ENCODE measurements around the gene MAP4K1.

DNA sequence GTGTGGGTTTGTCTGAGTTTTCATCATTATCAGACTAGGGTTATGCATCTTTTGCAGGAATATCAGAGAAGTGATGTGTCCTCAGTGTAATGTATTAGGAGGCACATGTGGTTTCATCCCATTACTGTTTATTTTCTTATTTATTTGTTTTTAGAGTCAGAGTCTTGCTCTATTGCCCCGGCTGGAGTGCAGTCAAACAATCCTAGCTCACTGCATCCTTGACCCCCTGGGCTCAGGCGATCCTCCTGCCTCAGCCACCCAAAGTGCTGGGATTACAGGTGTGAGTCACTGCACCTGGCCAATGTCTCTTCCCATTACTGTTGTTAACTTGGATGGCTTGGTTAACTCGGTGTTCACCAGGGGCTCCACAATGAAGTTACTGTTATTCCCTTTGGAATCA is 67.4 kb downstream of the MAP4K1 start:
- TF ChIP-seq, protein P1, sequence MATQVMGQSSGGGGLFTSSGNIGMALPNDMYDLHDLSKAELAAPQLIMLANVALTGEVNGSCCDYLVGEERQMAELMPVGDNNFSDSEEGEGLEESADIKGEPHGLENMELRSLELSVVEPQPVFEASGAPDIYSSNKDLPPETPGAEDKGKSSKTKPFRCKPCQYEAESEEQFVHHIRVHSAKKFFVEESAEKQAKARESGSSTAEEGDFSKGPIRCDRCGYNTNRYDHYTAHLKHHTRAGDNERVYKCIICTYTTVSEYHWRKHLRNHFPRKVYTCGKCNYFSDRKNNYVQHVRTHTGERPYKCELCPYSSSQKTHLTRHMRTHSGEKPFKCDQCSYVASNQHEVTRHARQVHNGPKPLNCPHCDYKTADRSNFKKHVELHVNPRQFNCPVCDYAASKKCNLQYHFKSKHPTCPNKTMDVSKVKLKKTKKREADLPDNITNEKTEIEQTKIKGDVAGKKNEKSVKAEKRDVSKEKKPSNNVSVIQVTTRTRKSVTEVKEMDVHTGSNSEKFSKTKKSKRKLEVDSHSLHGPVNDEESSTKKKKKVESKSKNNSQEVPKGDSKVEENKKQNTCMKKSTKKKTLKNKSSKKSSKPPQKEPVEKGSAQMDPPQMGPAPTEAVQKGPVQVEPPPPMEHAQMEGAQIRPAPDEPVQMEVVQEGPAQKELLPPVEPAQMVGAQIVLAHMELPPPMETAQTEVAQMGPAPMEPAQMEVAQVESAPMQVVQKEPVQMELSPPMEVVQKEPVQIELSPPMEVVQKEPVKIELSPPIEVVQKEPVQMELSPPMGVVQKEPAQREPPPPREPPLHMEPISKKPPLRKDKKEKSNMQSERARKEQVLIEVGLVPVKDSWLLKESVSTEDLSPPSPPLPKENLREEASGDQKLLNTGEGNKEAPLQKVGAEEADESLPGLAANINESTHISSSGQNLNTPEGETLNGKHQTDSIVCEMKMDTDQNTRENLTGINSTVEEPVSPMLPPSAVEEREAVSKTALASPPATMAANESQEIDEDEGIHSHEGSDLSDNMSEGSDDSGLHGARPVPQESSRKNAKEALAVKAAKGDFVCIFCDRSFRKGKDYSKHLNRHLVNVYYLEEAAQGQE (IDR thresholded peaks at IDR 0.05; ENCODE audit: low read depth), result no peak
- TF ChIP-seq EP300 (IDR thresholded peaks at IDR 0.05; ENCODE audit: borderline replicate concordance) (no peak), YY1 (IDR thresholded peaks at IDR 0.05; ENCODE audit: low read depth) (no peak), TAF1 (IDR thresholded peaks at IDR 0.05; ENCODE audit: low read depth) (no peak), CREB1 (IDR thresholded peaks at IDR 0.05; ENCODE audit: low read depth) (no peak), ZBTB7A (IDR thresholded peaks at IDR 0.05; ENCODE audit: low read depth) (no peak), RAD21 (IDR thresholded peaks at IDR 0.05; ENCODE audit: low read depth) (no peak)
- TF ChIP-seq, protein P2, sequence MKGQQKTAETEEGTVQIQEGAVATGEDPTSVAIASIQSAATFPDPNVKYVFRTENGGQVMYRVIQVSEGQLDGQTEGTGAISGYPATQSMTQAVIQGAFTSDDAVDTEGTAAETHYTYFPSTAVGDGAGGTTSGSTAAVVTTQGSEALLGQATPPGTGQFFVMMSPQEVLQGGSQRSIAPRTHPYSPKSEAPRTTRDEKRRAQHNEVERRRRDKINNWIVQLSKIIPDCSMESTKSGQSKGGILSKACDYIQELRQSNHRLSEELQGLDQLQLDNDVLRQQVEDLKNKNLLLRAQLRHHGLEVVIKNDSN (IDR thresholded peaks at IDR 0.05), result no peak
